Astrocyte (in vitro differentiated cells and primary cell): Measurements from ENCODE around the gene TSC2.

Source experiments
- EZH2 ChIP-seq: IDR thresholded peaks from 2 replicates; pipeline ENCODE4 v1.6.1; 2012; ENCODE audit warnings: mild to moderate bottlenecking, low read length, inconsistent platforms; ENCODE audit not compliant: insufficient read depth
- TF ChIP-seq, protein P1 (sequence below): IDR thresholded peaks from 2 replicates; pipeline ENCODE4 v1.5.1; 2011; ENCODE audit warnings: low read depth, mild to moderate bottlenecking, inconsistent platforms, low read length, moderate library complexity; ENCODE audit not compliant: insufficient read depth

- TF ChIP-seq EZH2: no peak
- TF ChIP-seq, protein P1, sequence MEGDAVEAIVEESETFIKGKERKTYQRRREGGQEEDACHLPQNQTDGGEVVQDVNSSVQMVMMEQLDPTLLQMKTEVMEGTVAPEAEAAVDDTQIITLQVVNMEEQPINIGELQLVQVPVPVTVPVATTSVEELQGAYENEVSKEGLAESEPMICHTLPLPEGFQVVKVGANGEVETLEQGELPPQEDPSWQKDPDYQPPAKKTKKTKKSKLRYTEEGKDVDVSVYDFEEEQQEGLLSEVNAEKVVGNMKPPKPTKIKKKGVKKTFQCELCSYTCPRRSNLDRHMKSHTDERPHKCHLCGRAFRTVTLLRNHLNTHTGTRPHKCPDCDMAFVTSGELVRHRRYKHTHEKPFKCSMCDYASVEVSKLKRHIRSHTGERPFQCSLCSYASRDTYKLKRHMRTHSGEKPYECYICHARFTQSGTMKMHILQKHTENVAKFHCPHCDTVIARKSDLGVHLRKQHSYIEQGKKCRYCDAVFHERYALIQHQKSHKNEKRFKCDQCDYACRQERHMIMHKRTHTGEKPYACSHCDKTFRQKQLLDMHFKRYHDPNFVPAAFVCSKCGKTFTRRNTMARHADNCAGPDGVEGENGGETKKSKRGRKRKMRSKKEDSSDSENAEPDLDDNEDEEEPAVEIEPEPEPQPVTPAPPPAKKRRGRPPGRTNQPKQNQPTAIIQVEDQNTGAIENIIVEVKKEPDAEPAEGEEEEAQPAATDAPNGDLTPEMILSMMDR: no peak
These were observed 36.3 kb downstream of the TSC2 start for GRCh38 chr16:2083876-2084780.
